GM10248 (cell line): Measurements from ENCODE around the gene RGS6.

ENCODE experiments used
- CTCF ChIA-PET: fragments of 300-600 bp; sonication (Branson Sonifier 250); formaldehyde crosslinking; extraction: SDS; loops from one replicate; lab custom pipeline; 2021; ENCODE audit warnings: antibody characterized with exemption; lab: Yijun Ruan, JAX
- POLR2A ChIA-PET: fragments of 350-650 bp; sonication (Branson Sonifier 250); formaldehyde crosslinking; extraction: SDS; loops from one replicate; lab custom pipeline; 2020; ENCODE audit warnings: antibody characterized with exemption; lab: Yijun Ruan, JAX
- DNase-seq: peaks from one replicate; pipeline ENCODE4 v3.0.0; 2012; ENCODE audit errors: extremely low spot score
- TF ChIP-seq, protein P1 (sequence below): IDR thresholded peaks from 2 replicates; pipeline ENCODE4 v1.5.1; 2012; ENCODE audit warnings: mild to moderate bottlenecking, low read depth; ENCODE audit errors: extremely low read depth, missing control alignments, control extremely low read depth

The RGS6 gene

GRCh38 chr14:72557671-72558070, 625.4 kb downstream of the RGS6 start:
- DNase-seq = no peak
- TF ChIP-seq, protein P1, sequence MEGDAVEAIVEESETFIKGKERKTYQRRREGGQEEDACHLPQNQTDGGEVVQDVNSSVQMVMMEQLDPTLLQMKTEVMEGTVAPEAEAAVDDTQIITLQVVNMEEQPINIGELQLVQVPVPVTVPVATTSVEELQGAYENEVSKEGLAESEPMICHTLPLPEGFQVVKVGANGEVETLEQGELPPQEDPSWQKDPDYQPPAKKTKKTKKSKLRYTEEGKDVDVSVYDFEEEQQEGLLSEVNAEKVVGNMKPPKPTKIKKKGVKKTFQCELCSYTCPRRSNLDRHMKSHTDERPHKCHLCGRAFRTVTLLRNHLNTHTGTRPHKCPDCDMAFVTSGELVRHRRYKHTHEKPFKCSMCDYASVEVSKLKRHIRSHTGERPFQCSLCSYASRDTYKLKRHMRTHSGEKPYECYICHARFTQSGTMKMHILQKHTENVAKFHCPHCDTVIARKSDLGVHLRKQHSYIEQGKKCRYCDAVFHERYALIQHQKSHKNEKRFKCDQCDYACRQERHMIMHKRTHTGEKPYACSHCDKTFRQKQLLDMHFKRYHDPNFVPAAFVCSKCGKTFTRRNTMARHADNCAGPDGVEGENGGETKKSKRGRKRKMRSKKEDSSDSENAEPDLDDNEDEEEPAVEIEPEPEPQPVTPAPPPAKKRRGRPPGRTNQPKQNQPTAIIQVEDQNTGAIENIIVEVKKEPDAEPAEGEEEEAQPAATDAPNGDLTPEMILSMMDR = no peak
- ChIA-PET CTCF (interaction anchor here (1.3 to 3.3 kb wide), 4 partner anchors 16 to 391 kb away, joined by 3 to 9 read pairs (median 4); no protein-coding TSS in a partner anchor), POLR2A (no interaction called here)

DNA sequence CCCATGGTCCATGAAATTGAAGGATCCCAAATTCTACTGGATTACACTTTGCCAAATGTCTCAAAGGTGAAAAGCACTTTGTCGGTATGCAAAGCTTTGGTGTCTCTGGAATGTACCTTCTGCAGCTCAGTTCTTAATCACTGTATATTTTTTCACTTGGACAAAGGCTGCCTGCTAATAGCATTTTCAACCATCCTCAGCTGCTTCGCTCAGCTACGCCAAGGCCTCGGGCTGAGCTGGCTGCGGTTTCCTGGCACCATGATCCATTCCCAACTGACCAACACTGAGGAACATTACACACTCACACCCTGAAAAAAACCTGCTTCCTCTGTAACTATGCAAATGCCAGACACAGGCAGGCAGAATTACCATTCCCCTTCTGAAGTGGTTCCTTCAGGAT, 626.5 kb downstream of the RGS6 start:
- ChIA-PET POLR2A (interaction anchor here (0.6 kb wide), 1 partner anchor 1802 kb away, joined by 3 read pairs; no protein-coding TSS in a partner anchor), CTCF (interaction anchor here (1.2 to 3.3 kb wide), 5 partner anchors 10 to 390 kb away, joined by 3 to 9 read pairs (median 5); no protein-coding TSS in a partner anchor)
- TF ChIP-seq, protein P1 = no peak
- DNase-seq = no peak

- ChIA-PET CTCF (interaction anchor here (1.2 to 3.3 kb wide), 6 partner anchors 10 to 390 kb away, joined by 3 to 9 read pairs (median 4); no protein-coding TSS in a partner anchor), POLR2A (interaction anchor here (0.6 kb wide), 2 partner anchors 52 to 1802 kb away, joined by 3 to 6 read pairs; no protein-coding TSS in a partner anchor)
- TF ChIP-seq, protein P1 = no peak
- DNase-seq = no peak
These were observed 627.0 kb downstream of the RGS6 start for GRCh38 chr14:72559202-72559601.

GRCh38 chr14:72559669-72560255, 627.5 kb downstream of the RGS6 start:
- DNase-seq = no peak
- POLR2A ChIA-PET = interaction anchor here (0.6 kb wide), 1 partner anchor 51 kb away, joined by 6 read pairs; no protein-coding TSS in a partner anchor

GRCh38 chr14:72560331-72560730, 628.1 kb downstream of the RGS6 start:
- TF ChIP-seq, protein P1 = no peak
- ChIA-PET POLR2A (no interaction called here), CTCF (interaction anchor here (1.6 to 3.3 kb wide), 2 partner anchors 22 to 44 kb away, joined by 3 to 9 read pairs; no protein-coding TSS in a partner anchor)
- no peak for DNase-seq

More at GRCh38 chr14:72559669-72560255, 627.5 kb downstream of the RGS6 start:
- TF ChIP-seq, protein P1 = no peak
- CTCF ChIA-PET = interaction anchor here (1.2 to 3.3 kb wide), 5 partner anchors 9 to 389 kb away, joined by 3 to 9 read pairs (median 5); no protein-coding TSS in a partner anchor

- POLR2A ChIA-PET = no interaction called here
- no peak for DNase-seq
- CTCF ChIA-PET = interaction anchor here (1.6 to 3.3 kb wide), 2 partner anchors 22 to 44 kb away, joined by 3 to 9 read pairs; no protein-coding TSS in a partner anchor
- TF ChIP-seq, protein P1 = no peak
These were observed 628.8 kb downstream of the RGS6 start for GRCh38 chr14:72560889-72561493.
